Endodermal cell (in vitro differentiated cells): ENCODE measurements around the gene SLFN12. TPM values are rescaled to one million over a fixed set of nuclear protein-coding genes. Genes with fewer than 3 reads are reported as not detected.

Experiments
- DNase-seq: peaks from one replicate; pipeline ENCODE4 v3.0.0-alpha.2; 2017
- H3K27ac ChIP-seq: 2 replicates; pipeline ENCODE4 v1.5.1; 2013; ENCODE audit warnings: mild to moderate bottlenecking, low read depth, low read length, moderate library complexity
- H3K27me3 ChIP-seq: 2 replicates; pipeline ENCODE4 v1.6.1; 2013; ENCODE audit warnings: mild to moderate bottlenecking, low read length, moderate library complexity; ENCODE audit not compliant: insufficient read depth, control insufficient read depth, poor library complexity, severe bottlenecking
- H3K36me3 ChIP-seq: 2 replicates; pipeline ENCODE4 v1.7.0; 2013; ENCODE audit warnings: mild to moderate bottlenecking, low read length, moderate library complexity; ENCODE audit not compliant: control insufficient read depth, insufficient read depth
- H3K4me1 ChIP-seq: one replicate; pipeline ENCODE4 v1.7.0; 2013; ENCODE audit warnings: low read length; ENCODE audit not compliant: control insufficient read depth, insufficient read depth
- H3K4me3 ChIP-seq: 2 replicates; pipeline ENCODE4 v1.5.1; 2013; ENCODE audit warnings: mild to moderate bottlenecking, low read length, moderate library complexity
- H3K9ac ChIP-seq: 2 replicates; pipeline ENCODE4 v1.6.1; 2013; ENCODE audit warnings: mild to moderate bottlenecking, low read length, moderate library complexity; ENCODE audit not compliant: poor library complexity, severe bottlenecking; ENCODE audit errors: extremely low read depth
- H3K9me3 ChIP-seq: 2 replicates; pipeline ENCODE4 v1.6.1; 2013; ENCODE audit warnings: mild to moderate bottlenecking, low read length, moderate library complexity; ENCODE audit not compliant: control insufficient read depth
- H3K27ac Mint-ChIP-seq: 2 replicates; pipeline ENCODE4 v1.8.0; 2020; ENCODE audit warnings: mixed read lengths
- H3K27me3 Mint-ChIP-seq: 2 replicates; pipeline ENCODE4 v1.8.0; 2021; ENCODE audit warnings: mild to moderate bottlenecking, mixed read lengths; ENCODE audit not compliant: insufficient read depth
- H3K36me3 Mint-ChIP-seq: 2 replicates; pipeline ENCODE4 v1.8.0; 2020; ENCODE audit warnings: low read depth, mixed read lengths
- H3K4me1 Mint-ChIP-seq: 2 replicates; pipeline ENCODE4 v1.8.0; 2020; ENCODE audit warnings: mixed read lengths
- H3K4me3 Mint-ChIP-seq: 2 replicates; pipeline ENCODE4 v1.8.0; 2020; ENCODE audit warnings: mild to moderate bottlenecking, moderate library complexity, mixed read lengths
- H3K9me3 Mint-ChIP-seq: 2 replicates; pipeline ENCODE4 v1.8.0; 2020; ENCODE audit warnings: mild to moderate bottlenecking, mixed read lengths
- WGBS, 2 experiments: methylation state at CpG; one replicate each; pipeline versions ENCODE4 v1.1.5 to v1.1.7; 2013; ENCODE audit warnings: missing lambda C conversion rate in 2 of 2, mixed read lengths in 1 of 2; ENCODE audit not compliant: insufficient coverage in 1 of 2, insufficient read length in 1 of 2; 5-methylcytosine and 5-hydroxymethylcytosine counted together
- total RNA-seq, 2 donors: library from RNA; stranded (reverse); fragmentation: NEBNext Ultra II Directional in 1 of 2; extraction: Animal tissue kit (Norgen Biotek cat#: 25700) in 1 of 2; gene quantifications; 2 replicates in 1 of 2; 3 replicates in 1 of 2; pipeline ENCODE4 v1.2.1, GENCODE V29; 2021
- TF ChIP-seq, protein P1 (sequence below): fragments of 200-600 bp; sonication (generic); conservative IDR thresholded peaks from 2 replicates; pipeline ENCODE4 v1.5.0; 2021; ENCODE audit warnings: antibody characterized with exemption, mild to moderate bottlenecking

The SLFN12 gene
- total RNA-seq, 2 donors from 2014 or later, result 3.7 to 4.9 TPM

DNA sequence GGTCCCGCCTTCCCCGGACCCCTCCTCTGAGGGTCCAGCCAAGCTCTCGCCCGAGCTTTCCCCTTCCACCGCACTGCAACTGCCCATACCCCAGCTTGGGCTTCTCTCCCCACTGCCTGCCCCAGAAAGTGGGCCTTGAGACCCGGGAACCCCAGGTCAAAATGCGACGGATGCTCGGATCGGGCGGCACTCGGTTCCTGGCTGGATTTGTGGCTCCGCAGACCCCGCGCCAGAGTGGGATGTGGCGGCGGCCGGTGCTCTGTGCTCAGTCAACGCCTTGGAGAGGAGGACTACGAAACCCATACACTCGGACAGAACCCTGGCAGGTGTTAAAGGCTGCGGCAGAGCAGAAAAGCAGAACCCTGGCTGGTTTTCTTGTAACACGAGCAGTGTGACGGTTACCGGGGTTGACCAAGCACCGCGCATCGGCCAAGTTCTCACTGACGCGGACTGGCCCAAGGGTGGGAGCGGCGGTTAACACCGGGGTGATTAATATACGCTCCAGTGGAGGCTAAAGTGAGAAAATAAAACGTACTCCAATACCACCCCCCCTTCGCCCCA, 17.2 kb upstream of the SLFN12 start:
- Mint-ChIP-seq H3K27me3 (peaks cover 54% of the 10 kb centered on the region), H3K27ac (no peak overlapping the region)
- 80 to 86% methylated on average over 20 to 36 of the region's 36 CpGs for WGBS, 2 experiments

DNA sequence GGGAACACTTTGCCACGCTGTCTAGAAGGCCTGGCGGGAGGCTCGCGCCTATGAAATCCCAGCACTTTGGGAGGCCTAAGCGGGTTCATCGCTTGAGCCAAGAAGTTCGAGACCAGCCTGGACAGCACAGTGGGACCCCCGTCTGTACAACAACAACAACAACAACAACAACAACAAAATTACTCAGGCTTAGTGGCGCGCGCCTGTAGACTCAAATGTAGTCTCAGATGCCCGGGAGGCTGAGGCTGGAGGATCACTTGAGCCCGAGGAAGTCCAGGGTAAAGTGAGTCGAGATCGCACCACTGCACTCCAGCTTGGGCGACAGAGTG, 16.6 kb upstream of the SLFN12 start:
- Mint-ChIP-seq H3K36me3 (peaks cover 7% of the 10 kb centered on the region), H3K27me3 (peaks cover 49% of the 10 kb centered on the region), H3K4me3 (peak overlapping the region; percentile 70), H3K27ac (no peak overlapping the region), H3K4me1 (peaks cover 6% of the 10 kb centered on the region), H3K9me3 (peaks cover 7% of the 10 kb centered on the region)
- Histone ChIP-seq H3K4me3 (no peak overlapping the region), H3K9me3 (no peaks in the 10 kb centered on the region), H3K9ac (no peak overlapping the region), H3K4me1 (no peaks in the 10 kb centered on the region), H3K27ac (no peak overlapping the region), H3K27me3 (no peaks in the 10 kb centered on the region), H3K36me3 (no peaks in the 10 kb centered on the region)
- TF ChIP-seq, protein P1, sequence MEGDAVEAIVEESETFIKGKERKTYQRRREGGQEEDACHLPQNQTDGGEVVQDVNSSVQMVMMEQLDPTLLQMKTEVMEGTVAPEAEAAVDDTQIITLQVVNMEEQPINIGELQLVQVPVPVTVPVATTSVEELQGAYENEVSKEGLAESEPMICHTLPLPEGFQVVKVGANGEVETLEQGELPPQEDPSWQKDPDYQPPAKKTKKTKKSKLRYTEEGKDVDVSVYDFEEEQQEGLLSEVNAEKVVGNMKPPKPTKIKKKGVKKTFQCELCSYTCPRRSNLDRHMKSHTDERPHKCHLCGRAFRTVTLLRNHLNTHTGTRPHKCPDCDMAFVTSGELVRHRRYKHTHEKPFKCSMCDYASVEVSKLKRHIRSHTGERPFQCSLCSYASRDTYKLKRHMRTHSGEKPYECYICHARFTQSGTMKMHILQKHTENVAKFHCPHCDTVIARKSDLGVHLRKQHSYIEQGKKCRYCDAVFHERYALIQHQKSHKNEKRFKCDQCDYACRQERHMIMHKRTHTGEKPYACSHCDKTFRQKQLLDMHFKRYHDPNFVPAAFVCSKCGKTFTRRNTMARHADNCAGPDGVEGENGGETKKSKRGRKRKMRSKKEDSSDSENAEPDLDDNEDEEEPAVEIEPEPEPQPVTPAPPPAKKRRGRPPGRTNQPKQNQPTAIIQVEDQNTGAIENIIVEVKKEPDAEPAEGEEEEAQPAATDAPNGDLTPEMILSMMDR, result no peak
- WGBS, 2 experiments, result 90 to 99% methylated on average over 15 to 16 of the region's 16 CpGs
- DNase-seq, result no peak

More for the DNA sequence above, 17.2 kb upstream of the SLFN12 start:
- Histone ChIP-seq H3K36me3 (no peaks in the 10 kb centered on the region), H3K4me3 (no peak overlapping the region), H3K9me3 (no peaks in the 10 kb centered on the region), H3K4me1 (no peaks in the 10 kb centered on the region), H3K9ac (no peak overlapping the region), H3K27me3 (no peaks in the 10 kb centered on the region), H3K27ac (no peak overlapping the region)
- H3K4me1 Mint-ChIP-seq, result peaks cover 6% of the 10 kb centered on the region
- H3K9me3 Mint-ChIP-seq, result peaks cover 7% of the 10 kb centered on the region
- peak overlapping the region; percentile 70 for H3K4me3 Mint-ChIP-seq
- DNase-seq, result peak; percentile 61
- TF ChIP-seq, protein P1, result no peak
- H3K36me3 Mint-ChIP-seq, result peaks cover 7% of the 10 kb centered on the region

DNA sequence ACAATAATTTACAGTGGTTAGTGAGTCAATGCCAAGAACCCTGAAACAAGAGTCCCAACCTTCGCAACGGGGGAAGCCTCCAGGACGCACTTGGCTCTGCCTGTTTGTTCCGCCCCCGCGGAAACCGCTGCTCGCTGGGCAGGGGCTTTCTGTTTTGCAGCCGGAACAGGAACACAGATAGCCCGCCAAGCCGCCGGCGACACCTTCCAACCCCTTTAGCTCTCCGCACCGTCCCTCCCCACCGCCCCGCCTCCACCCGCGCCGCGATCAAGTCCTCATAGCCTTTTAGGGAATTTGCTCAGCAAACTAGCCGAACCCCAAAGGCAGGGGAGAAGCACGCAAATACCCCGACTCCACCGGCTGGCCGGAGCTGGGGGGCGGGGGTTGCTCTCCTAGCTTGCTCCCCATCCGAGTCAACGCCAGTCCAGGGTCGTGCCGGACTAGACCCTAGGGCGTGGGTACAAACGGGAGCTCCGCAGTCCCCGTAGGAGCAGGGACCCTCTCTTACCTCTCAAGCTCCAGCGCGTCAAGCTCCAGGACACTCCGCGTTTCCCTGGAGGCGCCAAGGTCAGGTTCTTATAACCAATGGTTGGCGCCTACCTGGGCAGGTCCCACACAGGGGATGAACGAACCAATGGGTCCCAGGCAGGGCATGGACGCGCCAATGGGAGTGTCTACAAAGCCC, 16.1 kb upstream of the SLFN12 start, which contains the start of gene SLFN13:
SLFN13 (minus strand) TSS at position 553 of the 685 bp plus-strand sequence. CDS start 3,086 bp downstream, outside the sequence.
- Mint-ChIP-seq H3K4me3 (peak within 1 kb of the TSS; percentile 70), H3K27me3 (peaks cover 46% of the 10 kb centered on the region), H3K27ac (peak within 1 kb of the TSS; percentile 85), H3K4me1 (peaks cover 6% of the 10 kb centered on the region), H3K9me3 (peaks cover 7% of the 10 kb centered on the region), H3K36me3 (peaks cover 7% of the 10 kb centered on the region)
- Histone ChIP-seq H3K27ac (peak within 1 kb of the TSS; percentile 42), H3K36me3 (no peaks in the 10 kb centered on the region), H3K4me1 (no peaks in the 10 kb centered on the region), H3K9me3 (no peaks in the 10 kb centered on the region), H3K4me3 (no peak within 1 kb of the TSS), H3K27me3 (no peaks in the 10 kb centered on the region), H3K9ac (no peak within 1 kb of the TSS)
- TF ChIP-seq, protein P1, result no peak
- WGBS, 2 experiments, result 70 to 71% methylated on average over 17 to 44 of the region's 44 CpGs
- DNase-seq, result peak; percentile 95
